Adrenal gland (tissue), 12 donors: ENCODE data around the gene CDCA8. TPM values are rescaled to one million over a fixed set of nuclear protein-coding genes. Genes with fewer than 3 reads are reported as not detected.

Source experiments
- DNase-seq, 7 donors: peaks; one replicate each; pipeline ENCODE4 v3.0.0-alpha.2; 2019 to 2020
- H3K27ac ChIP-seq, 5 donors: fragments of 200-600 bp; sonication (generic) in 4 of 5; 1 replicate in 3 of 5; 2 replicates in 2 of 5; pipeline versions ENCODE4 v1.5.1 to v1.8.0; 2016 to 2020; ENCODE audit warnings: mild to moderate bottlenecking in 1 of 5
- H3K27me3 ChIP-seq: fragments of 200-600 bp; 2 replicates; pipeline ENCODE4 v1.8.0; 2021
- H3K36me3 ChIP-seq, 2 donors: fragments of 200-600 bp; replicated peaks in 1 of 2; 1 replicate in 1 of 2; 2 replicates in 1 of 2; pipeline versions ENCODE4 v1.5.1 to v1.8.0; 2018 to 2022
- H3K4me1 ChIP-seq, 2 donors: fragments of 200-600 bp; replicated peaks in 1 of 2; 1 replicate in 1 of 2; 2 replicates in 1 of 2; pipeline versions ENCODE4 v1.5.1 to v1.8.0; 2018 to 2021
- H3K4me3 ChIP-seq, 4 donors: fragments of 200-600 bp; sonication (generic) in 3 of 4; one replicate each; pipeline ENCODE4 v1.5.1; 2016 to 2018
- H3K9me3 ChIP-seq, 3 donors: fragments of 200-600 bp; sonication (generic) in 1 of 3; replicated peaks in 1 of 3; 1 replicate in 2 of 3; 2 replicates in 1 of 3; pipeline versions ENCODE4 v1.5.1 to v1.8.0; 2016 to 2021
- CTCF ChIP-seq, 6 experiments: fragments of 450-650 bp in 4 of 6; fragments of 200-600 bp in 2 of 6; sonication (generic) in 1 of 6; IDR thresholded peaks; 1 replicate in 5 of 6; 2 replicates in 1 of 6; pipeline versions ENCODE4 v1.5.1 to v1.8.0; 2016 to 2021; ENCODE audit warnings: antibody characterized with exemption in 6 of 6, mild to moderate bottlenecking in 2 of 6, moderate library complexity in 1 of 6
- POLR2A ChIP-seq, 2 donors: fragments of 450-650 bp; IDR thresholded peaks; one replicate each; pipeline ENCODE4 v1.6.1; 2017; ENCODE audit warnings: antibody characterized with exemption in 2 of 2, mild to moderate bottlenecking in 2 of 2, moderate library complexity in 1 of 2
- WGBS, 4 donors: extraction: QIAGEN DNeasy Blood & Tissue Kit in 2 of 4; methylation state at CpG; one replicate each; pipeline versions ENCODE4 v1.1.5 to v1.1.7; 2013 to 2017; 5-methylcytosine and 5-hydroxymethylcytosine counted together
- intact Hi-C, 2 donors: fragments of 100-400 bp; cut with DNase I; formaldehyde crosslinking; loops; one replicate each; pipeline versions ENCODE4 v1.14.1 to v1.15.0; 2022 to 2023
- polyA plus RNA-seq, 3 donors: library from polyadenylated mRNA; stranded (reverse); fragments of 200-250 nt in 2 of 3; fragments of 350-450 nt in 1 of 3; fragmentation: Illumina TruSeq in 1 of 3; extraction: RNeasy Lipid Tissue Mini Kit (QIAGEN cat#74804) in 1 of 3; gene quantifications; one replicate each; pipeline ENCODE4 v1.2.3, GENCODE V29; 2013 to 2014
- total RNA-seq, 9 donors: library from RNA; depleted of rRNA in 4 of 9; stranded (reverse); fragments of >200 nt in 4 of 9; fragments of 120-200 nt in 1 of 9; fragmentation: NEBNext Ultra II Directional in 1 of 9; extraction: Animal tissue kit (Norgen Biotek cat#: 25700) in 1 of 9; gene quantifications; one replicate each; pipeline versions ENCODE4 v1.1.0 to v1.2.4, GENCODE V29; 2013 to 2023
- donor health status: healthy with polysubstance abuse.
- donor health status: Bipolar disorder and iron deficiency.
- donor health status: DM: yes; HTN: yes; CAD: no.
- donor health status: DM: no; HTN: no; CAD: no.
- donor health status: DM: no; HTN: no; CAD: no.
- donor health status: DM: yes; HTN: yes; CAD: no.

CDCA8 gene
- total and polyA plus RNA-seq, 12 donors: 0.49 to 3.2 (median 1.2) TPM

- Histone ChIP-seq H3K27ac (no peak overlapping the region), H3K9me3 (no peaks in the 10 kb centered on the region), H3K4me1 (no peaks in the 10 kb centered on the region), H3K4me3 (no peak overlapping the region), H3K36me3 (no peaks in the 10 kb centered on the region), H3K27me3 (peaks cover 3% of the 10 kb centered on the region)
- no peak for DNase-seq
- WGBS, 4 donors: 41 to 70% (median 43%) methylated on average over 2 to 10 of the region's 10 CpGs
- no peak for TF ChIP-seq POLR2A (IDR thresholded peaks at IDR 0.05)
- no peak for TF ChIP-seq CTCF (IDR thresholded peaks at IDR 0.05)
- intact Hi-C loops: no loop called here
Measured at GRCh38 chr1:37660664-37661063, 31.7 kb upstream of the CDCA8 start.

GRCh38 chr1:37661401-37661800 is 30.9 kb upstream of the CDCA8 start:
- intact Hi-C loops: no loop called here
- Histone ChIP-seq H3K4me1 (no peaks in the 10 kb centered on the region), H3K27me3 (peaks cover 3% of the 10 kb centered on the region), H3K27ac (no peak overlapping the region), H3K36me3 (no peaks in the 10 kb centered on the region), H3K9me3 (no peaks in the 10 kb centered on the region), H3K4me3 (no peak overlapping the region)
- no peak for DNase-seq
- 48 to 100% (median 69%) methylated on average over 1 to 9 of the region's 9 CpGs for WGBS, 4 donors
- no peak for TF ChIP-seq POLR2A (IDR thresholded peaks at IDR 0.05)
- no peak for TF ChIP-seq CTCF (IDR thresholded peaks at IDR 0.05)

- intact Hi-C loops: no loop called here
- H3K27ac ChIP-seq: no peak overlapping the region
- H3K9me3 ChIP-seq: no peaks in the 10 kb centered on the region
- TF ChIP-seq CTCF (IDR thresholded peaks at IDR 0.05): no peak
- no peak for TF ChIP-seq POLR2A (IDR thresholded peaks at IDR 0.05)
- H3K4me3 ChIP-seq: no peak overlapping the region
- 71 to 78% (median 74%) methylated on average over 10 to 11 of the region's 11 CpGs for WGBS, 4 donors
- peaks cover 3% of the 10 kb centered on the region for H3K27me3 ChIP-seq
- no peaks in the 10 kb centered on the region for H3K4me1 ChIP-seq
- H3K36me3 ChIP-seq: no peaks in the 10 kb centered on the region
- no peak for DNase-seq
Measured at GRCh38 chr1:37662031-37662755, 30.1 kb upstream of the CDCA8 start.

- 54 to 74% (median 56%) methylated on average over 8 to 14 of the region's 14 CpGs for WGBS, 4 donors
- H3K4me3 ChIP-seq: no peak overlapping the region
- H3K9me3 ChIP-seq: no peaks in the 10 kb centered on the region
- intact Hi-C loops: no loop called here
- DNase-seq: no peak
- no peaks in the 10 kb centered on the region for H3K4me1 ChIP-seq
- TF ChIP-seq POLR2A (IDR thresholded peaks at IDR 0.05) (no peak), CTCF (IDR thresholded peaks at IDR 0.05) (no peak)
- no peaks in the 10 kb centered on the region for H3K36me3 ChIP-seq
- H3K27ac ChIP-seq: no peak overlapping the region
- H3K27me3 ChIP-seq: peaks cover 3% of the 10 kb centered on the region
Measured at GRCh38 chr1:37663426-37664000, 28.8 kb upstream of the CDCA8 start.
